ENCODE results near the gene DKKL1. TPM values are rescaled to one million over a fixed set of nuclear protein-coding genes. Genes with fewer than 3 reads are reported as not detected.
A peak's percentile ranks its signal among the peaks of the same experiment; 100 is the strongest.

Gene DKKL1
- total RNA-seq, 1 donor from 2014 or later = 1.2 TPM

GRCh38 chr19:49337267-49338022 lies 26.2 kb upstream of the DKKL1 start:
- no peak for FAIRE-seq
- no peak for DNase-seq (ENCODE audit: low spot score in 2 of 2)

- no peak for DNase-seq (ENCODE audit: low spot score in 2 of 2)
- FAIRE-seq = no peak
Observed at GRCh38 chr19:49338023-49338677, 25.5 kb upstream of the DKKL1 start.

- FAIRE-seq = no peak
- peak in 1 of 2 donors; percentile 67 for DNase-seq (ENCODE audit: low spot score in 2 of 2)
Observed at GRCh38 chr19:49338691-49339300, 24.9 kb upstream of the DKKL1 start.

DNA sequence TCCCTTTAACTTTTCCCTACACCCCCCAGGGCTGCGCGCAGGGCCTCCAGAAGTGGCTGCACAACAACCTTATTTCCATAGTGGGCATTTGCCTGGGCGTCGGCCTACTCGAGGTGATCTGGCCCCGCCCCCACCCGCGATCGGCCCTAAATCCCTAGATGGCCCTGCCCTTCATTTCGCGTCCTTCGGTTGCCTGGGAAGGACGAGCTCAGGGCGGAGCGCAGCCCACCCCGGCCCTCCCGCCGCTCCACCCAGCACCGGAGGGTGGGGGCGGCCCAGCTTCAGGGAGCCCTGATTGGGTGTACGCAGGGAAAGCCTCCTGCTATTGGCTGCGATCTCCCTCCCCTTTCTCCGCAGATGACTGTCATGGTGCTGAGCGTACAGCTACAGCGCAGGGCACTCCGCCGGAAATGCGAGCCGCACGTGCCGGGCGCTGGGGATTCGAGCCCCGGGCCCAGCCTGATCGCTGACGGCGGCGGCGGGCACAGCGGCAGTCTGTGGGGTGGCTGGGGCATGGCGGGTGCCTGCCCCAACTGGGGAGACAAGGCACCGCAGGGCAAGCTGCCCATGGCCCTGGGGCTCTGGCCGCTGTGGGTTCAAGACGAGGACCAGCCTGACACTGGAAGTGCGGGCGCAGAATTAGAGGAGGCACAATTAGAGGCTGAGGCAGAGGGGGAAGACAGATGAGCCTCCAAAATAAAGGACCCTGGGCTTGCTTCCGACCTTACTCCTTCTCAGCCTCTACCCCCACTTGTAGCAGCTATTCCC lies 24.2 kb upstream of the DKKL1 start:
- peak; percentile 82 to 97 for DNase-seq (ENCODE audit: low spot score in 2 of 2)
- FAIRE-seq = no peak

GRCh38 chr19:49340069-49340864 lies 23.4 kb upstream of the DKKL1 start:
- FAIRE-seq = no peak
- peak in 1 of 2 donors; percentile 74 for DNase-seq (ENCODE audit: low spot score in 2 of 2)

DNA sequence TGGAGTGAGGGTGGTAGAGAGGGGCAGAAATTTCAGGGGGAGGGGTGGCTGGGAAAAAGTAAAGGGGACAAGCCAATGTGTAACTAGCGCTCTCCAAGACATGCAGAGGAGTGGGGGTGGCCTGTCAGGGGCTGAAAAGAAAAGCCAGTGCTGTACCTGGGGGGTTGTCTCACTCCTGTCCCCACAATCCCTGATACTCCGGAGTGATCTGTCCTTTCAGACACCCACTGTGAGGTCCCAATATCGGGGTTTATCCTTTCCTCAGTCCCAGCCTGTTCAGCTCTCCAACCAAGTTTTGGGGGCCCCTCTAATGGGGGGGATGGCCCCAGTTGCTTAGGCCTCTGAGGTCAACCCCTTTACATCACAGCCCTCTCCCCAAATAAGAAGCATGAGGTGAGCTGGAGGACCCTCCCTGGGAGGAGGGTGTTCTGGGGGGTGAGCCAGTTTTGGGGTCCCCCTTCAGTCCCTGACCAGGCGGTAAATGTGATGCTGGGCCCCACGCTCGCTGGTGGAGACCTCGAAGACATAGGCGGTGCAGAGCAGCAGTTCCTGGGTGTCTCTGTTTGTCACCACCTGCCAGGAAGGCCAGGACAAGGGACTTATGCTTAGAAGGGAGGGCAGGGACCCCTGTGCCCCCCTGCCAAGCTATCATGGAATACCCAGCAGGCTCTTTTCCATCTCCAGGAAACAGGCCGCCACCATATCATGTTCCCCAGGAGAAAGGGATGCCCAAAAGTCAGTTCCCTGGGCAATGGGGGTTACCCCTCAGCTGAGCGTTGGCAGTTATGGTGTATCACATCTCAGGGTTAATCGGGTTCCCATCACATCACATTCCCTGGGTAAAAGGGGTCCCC lies 22.6 kb upstream of the DKKL1 start:
- no peak for DNase-seq (ENCODE audit: low spot score in 2 of 2)

GRCh38 chr19:49342291-49342721 lies 21.4 kb upstream of the DKKL1 start:
- FAIRE-seq = no peak
- no peak for DNase-seq (ENCODE audit: low spot score in 2 of 2)

More for the DNA sequence above, 22.6 kb upstream of the DKKL1 start:
- FAIRE-seq = no peak

DNA sequence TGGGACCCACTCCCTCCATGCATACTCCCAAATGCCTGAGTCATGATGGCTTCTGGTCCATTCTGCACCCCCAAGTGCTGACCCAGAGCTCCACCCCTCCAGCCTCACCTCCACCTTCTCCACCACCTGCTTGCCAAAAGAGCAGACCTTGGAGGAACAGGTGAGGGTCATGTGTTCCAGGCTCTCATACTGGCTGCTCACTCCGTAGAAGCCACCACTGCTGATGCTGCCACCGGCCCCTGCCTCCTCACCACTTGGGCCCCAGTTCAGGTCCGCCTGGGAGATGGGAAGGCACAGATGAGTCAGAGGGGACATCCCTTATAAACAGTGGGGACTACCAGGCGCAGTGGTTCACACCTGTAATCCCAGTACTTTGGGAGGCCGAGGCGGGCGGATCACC lies 20.6 kb upstream of the DKKL1 start:
- DNase-seq (ENCODE audit: low spot score in 2 of 2) = no peak
- no peak for FAIRE-seq

GRCh38 chr19:49344505-49345423 lies 18.9 kb upstream of the DKKL1 start:
- DNase-seq (ENCODE audit: low spot score in 2 of 2) (no peak), FAIRE-seq (no peak)

- DNase-seq (ENCODE audit: low spot score in 2 of 2) = no peak
- FAIRE-seq = no peak
Observed at GRCh38 chr19:49347191-49347590, 16.5 kb upstream of the DKKL1 start.

GRCh38 chr19:49347835-49348234 lies 15.8 kb upstream of the DKKL1 start:
- peak in 1 of 2 donors; percentile 51 for DNase-seq (ENCODE audit: low spot score in 2 of 2)
- FAIRE-seq = no peak

DNA sequence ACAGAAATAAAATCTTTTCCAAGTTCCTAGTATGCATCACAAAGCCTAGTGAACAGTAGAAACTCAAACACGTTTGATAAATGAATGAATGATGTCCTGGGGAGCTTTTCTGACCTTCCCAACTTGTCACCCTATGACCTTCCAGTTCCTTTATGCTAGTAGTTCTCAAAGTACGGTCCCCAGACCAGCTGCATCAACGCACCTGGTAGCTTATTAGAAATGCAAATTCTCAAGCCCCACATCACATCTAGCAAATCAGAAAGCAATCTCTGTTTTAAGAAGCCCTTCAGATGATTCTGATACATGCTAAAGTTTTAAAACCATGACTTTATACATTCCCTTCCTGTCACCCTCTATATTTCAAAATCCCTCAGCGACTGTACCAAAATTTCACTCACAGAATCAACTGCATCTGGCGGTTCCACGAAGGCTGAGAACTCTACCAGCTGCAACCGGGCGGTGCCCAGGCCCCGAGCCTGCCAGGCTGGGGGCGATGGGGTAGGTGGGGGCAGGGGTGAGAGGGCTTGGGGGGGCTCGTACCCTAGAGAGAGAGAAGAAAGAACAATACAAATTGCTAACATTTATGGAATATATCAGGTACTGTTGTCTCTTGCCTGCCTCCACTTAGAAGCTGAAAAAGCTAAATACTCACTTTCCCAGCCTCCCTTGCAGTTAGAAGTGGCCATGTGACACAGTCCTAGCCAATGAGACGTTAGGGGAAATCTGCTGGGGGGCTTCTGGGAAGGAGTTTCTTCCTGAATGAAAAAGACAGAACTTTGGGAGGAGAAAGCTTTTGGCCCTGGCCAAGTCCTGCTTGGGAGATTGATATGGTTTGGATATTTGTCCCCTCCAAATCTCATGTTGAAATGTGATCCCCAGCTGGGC lies 15.1 kb upstream of the DKKL1 start:
- no peak for FAIRE-seq
- DNase-seq (ENCODE audit: low spot score in 2 of 2) = no peak

GRCh38 chr19:49349567-49349966 lies 14.1 kb upstream of the DKKL1 start:
- no peak for FAIRE-seq
- DNase-seq (ENCODE audit: low spot score in 2 of 2) = no peak

DNA sequence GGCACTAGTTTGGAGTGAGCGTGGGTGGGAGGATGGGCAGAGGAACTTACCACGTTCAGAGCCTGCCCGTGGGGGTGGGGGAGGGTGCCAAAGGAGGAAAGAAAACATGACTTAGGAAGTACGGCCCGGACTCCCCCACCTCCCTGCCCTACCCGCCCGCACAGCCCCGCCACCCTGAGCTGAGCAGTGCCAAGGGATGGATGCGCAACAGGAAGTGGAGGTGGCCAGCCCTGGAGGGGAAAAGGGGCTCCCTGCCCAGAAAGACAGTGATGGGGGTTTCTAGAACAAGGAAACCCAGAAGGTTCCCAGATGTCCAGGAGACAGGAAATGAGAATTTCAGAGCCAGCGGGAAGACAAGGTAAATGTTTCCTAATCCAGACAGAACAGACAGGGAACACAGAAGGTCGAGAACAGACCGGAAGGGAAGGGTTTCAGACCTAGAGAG lies 7.7 kb upstream of the DKKL1 start:
- FAIRE-seq (no peak), DNase-seq (ENCODE audit: low spot score in 2 of 2) (no peak)

DNA sequence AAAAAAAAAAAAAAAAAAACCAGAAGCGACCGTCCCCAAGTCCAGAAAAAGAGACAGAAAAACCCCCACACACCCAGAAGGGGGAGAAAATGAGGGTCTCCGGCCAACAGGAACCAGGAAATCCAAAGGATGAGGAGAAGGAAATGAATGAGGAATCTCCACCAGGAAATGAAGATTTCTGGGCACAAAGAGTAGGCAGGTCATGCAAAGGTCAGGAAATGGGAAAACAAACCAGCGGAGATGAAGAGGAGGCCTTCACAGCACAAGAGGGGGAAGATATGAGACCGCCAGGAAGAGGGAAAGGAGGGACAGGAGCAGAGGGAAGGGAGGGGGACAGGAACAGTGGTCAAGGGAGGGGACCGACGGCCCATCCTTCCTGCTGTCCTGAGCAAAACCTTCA lies 7.3 kb upstream of the DKKL1 start:
- FAIRE-seq = no peak
- no peak for DNase-seq (ENCODE audit: low spot score in 2 of 2)

DNA sequence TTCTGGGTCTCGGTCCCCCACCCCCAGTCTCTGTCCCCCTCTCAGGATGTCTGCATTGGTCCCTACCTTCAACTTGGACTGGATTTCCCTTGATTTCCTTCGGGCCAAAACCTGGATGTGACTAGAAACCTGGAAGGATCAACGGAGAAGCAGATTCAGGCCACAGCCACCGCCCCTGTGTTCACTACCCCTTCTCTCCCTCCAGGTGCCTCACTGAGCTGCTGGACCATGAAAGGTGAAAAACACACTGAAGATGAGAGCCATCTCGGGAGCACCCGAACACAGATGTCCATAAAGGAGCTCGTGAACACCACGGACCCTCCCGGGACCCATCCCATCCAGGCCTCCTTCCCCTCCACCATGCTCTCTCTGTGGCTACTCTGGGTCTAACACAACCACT lies 6.5 kb upstream of the DKKL1 start:
- DNase-seq (ENCODE audit: low spot score in 2 of 2) (no peak), FAIRE-seq (no peak)
